Osteocyte (in vitro differentiated cells): ENCODE data around the gene PSMB11. TPM values are rescaled to one million over a fixed set of nuclear protein-coding genes. Genes with fewer than 3 reads are reported as not detected.

Experiments used
- total RNA-seq: library from RNA; stranded (reverse); gene quantifications from 2 replicates; pipeline ENCODE4 v1.2.1, GENCODE V29; 2021

Gene PSMB11
- total RNA-seq, 1 donor from 2014 or later = not detected

Other genes with a start within 250 kb of the PSMB11 start
- gene SLC7A7, start 226.8 kb upstream of the PSMB11 start, total RNA-seq = 1.2 and 1.6 TPM in 2 replicates
- gene MRPL52, start 212.3 kb upstream of the PSMB11 start, total RNA-seq = 74.3 and 74.7 TPM in 2 replicates
- 490 and 518 TPM in 2 replicates for gene MMP14, start 205.6 kb upstream of the PSMB11 start, total RNA-seq
- gene LRP10, start 170.5 kb upstream of the PSMB11 start, total RNA-seq = 171 and 182 TPM in 2 replicates
- gene REM2, start 159.0 kb upstream of the PSMB11 start, total RNA-seq = 0.18 and 0.35 TPM in 2 replicates
- gene RBM23, start 123.1 kb upstream of the PSMB11 start, total RNA-seq = 89.4 and 93.3 TPM in 2 replicates
- 58.4 and 68.4 TPM in 2 replicates for gene PRMT5, start 112.8 kb upstream of the PSMB11 start, total RNA-seq
- gene HAUS4, start 85.1 kb upstream of the PSMB11 start, total RNA-seq = 39.9 and 40.9 TPM in 2 replicates
- gene AJUBA, start 59.7 kb upstream of the PSMB11 start, total RNA-seq = 111 and 115 TPM in 2 replicates
- 11.4 and 12.4 TPM in 2 replicates for gene C14orf93, start 32.1 kb upstream of the PSMB11 start, total RNA-seq
- gene PSMB5, start 7.3 kb upstream of the PSMB11 start, total RNA-seq = 144 and 147 TPM in 2 replicates
- gene CDH24, start 15.3 kb downstream of the PSMB11 start, total RNA-seq = 13.3 and 13.7 TPM in 2 replicates
- 219 and 241 TPM in 2 replicates for gene ACIN1, start 52.9 kb downstream of the PSMB11 start, total RNA-seq
- gene C14orf119, start 53.3 kb downstream of the PSMB11 start, total RNA-seq = 51.8 and 61.3 TPM in 2 replicates
- not detected in 2 replicates for gene CIROP, start 62.8 kb downstream of the PSMB11 start, total RNA-seq
- not detected in 2 replicates for gene CEBPE, start 77.0 kb downstream of the PSMB11 start, total RNA-seq
- 0.52 and 0.75 TPM in 2 replicates for gene SLC7A8, start 141.4 kb downstream of the PSMB11 start, total RNA-seq
- not detected in 2 replicates for gene RNF212B, start 195.7 kb downstream of the PSMB11 start, total RNA-seq
- gene HOMEZ, start 243.9 kb downstream of the PSMB11 start, total RNA-seq = 6.9 and 8.4 TPM in 2 replicates